MCF 10A (cell line): Measurements from ENCODE around the gene LDAF1. TPM values are rescaled to one million over a fixed set of nuclear protein-coding genes. Genes with fewer than 3 reads are reported as not detected.

Experiments used
- BruUV-seq: library from RNA; stranded (reverse); fragments of 400-500 nt; replicated peaks from 2 replicates; lab custom pipeline; 2021; lab: Mats Ljungman, UMichigan
- CTCF ChIA-PET: fragments of 300-600 bp; sonication (Branson Sonifier 250); formaldehyde crosslinking; extraction: SDS; loops from one replicate; lab custom pipeline; 2021; ENCODE audit warnings: antibody characterized with exemption, inconsistent platforms; lab: Yijun Ruan, JAX
- POLR2A ChIA-PET: fragments of 300-600, 350-650 bp; sonication (Branson Sonifier 250); formaldehyde crosslinking; extraction: SDS; loops from one replicate; lab custom pipeline; 2020; ENCODE audit warnings: antibody characterized with exemption, inconsistent platforms; lab: Yijun Ruan, JAX
- DNase-seq: peaks from one replicate; pipeline ENCODE4 v3.0.0-alpha.2; 2018; ENCODE audit not compliant: unreplicated experiment
- H3K27ac Mint-ChIP-seq: one replicate; pipeline ENCODE4 v1.8.0; 2022; ENCODE audit warnings: mild to moderate bottlenecking, low read depth, mixed read lengths; ENCODE audit not compliant: unreplicated experiment
- H3K27me3 Mint-ChIP-seq: one replicate; pipeline ENCODE4 v1.8.0; 2022; ENCODE audit warnings: mixed read lengths; ENCODE audit not compliant: insufficient read depth, unreplicated experiment
- H3K36me3 Mint-ChIP-seq: one replicate; pipeline ENCODE4 v1.8.0; 2022; ENCODE audit warnings: mild to moderate bottlenecking, moderate library complexity, mixed read lengths; ENCODE audit not compliant: insufficient read depth, unreplicated experiment
- H3K4me1 Mint-ChIP-seq: one replicate; pipeline ENCODE4 v1.8.0; 2022; ENCODE audit warnings: mixed read lengths; ENCODE audit not compliant: insufficient read depth, unreplicated experiment
- H3K4me3 Mint-ChIP-seq: one replicate; pipeline ENCODE4 v1.8.0; 2022; ENCODE audit warnings: mild to moderate bottlenecking, moderate library complexity, mixed read lengths; ENCODE audit not compliant: unreplicated experiment
- H3K9me3 Mint-ChIP-seq: one replicate; pipeline ENCODE4 v1.8.0; 2022; ENCODE audit warnings: mixed read lengths; ENCODE audit not compliant: unreplicated experiment
- intact Hi-C: fragments of 100-400 bp; cut with micrococcal nuclease; formaldehyde crosslinking; loops from 2 replicates; pipeline ENCODE4 v1.14.1; 2022
- total RNA-seq: library from RNA; stranded (reverse); gene quantifications from 2 replicates; pipeline ENCODE4 v1.2.3, GENCODE V29; 2022
- TF ChIP-seq, protein P1 (sequence below): fragments of 200-600 bp; IDR thresholded peaks from one replicate; pipeline ENCODE4 v1.8.0; 2022; ENCODE audit warnings: antibody characterized with exemption, mild to moderate bottlenecking; ENCODE audit not compliant: unreplicated experiment

The LDAF1 gene
- total RNA-seq, 1 experiment from 2014 or later, result 30.1 TPM

- Mint-ChIP-seq H3K27ac (no peak overlapping the region), H3K4me3 (no peak overlapping the region), H3K9me3 (no peaks in the 10 kb centered on the region), H3K27me3 (no peaks in the 10 kb centered on the region), H3K36me3 (no peaks in the 10 kb centered on the region), H3K4me1 (no peaks in the 10 kb centered on the region)
- intact Hi-C loops, result no loop called here
- BruUV-seq, result no TSS peak
- DNase-seq, result no peak
- ChIA-PET POLR2A (no interaction called here), CTCF (interaction anchor here (1.0 kb wide), 1 partner anchor 8 kb away, joined by 6 read pairs; no protein-coding TSS in a partner anchor)
- TF ChIP-seq, protein P1, sequence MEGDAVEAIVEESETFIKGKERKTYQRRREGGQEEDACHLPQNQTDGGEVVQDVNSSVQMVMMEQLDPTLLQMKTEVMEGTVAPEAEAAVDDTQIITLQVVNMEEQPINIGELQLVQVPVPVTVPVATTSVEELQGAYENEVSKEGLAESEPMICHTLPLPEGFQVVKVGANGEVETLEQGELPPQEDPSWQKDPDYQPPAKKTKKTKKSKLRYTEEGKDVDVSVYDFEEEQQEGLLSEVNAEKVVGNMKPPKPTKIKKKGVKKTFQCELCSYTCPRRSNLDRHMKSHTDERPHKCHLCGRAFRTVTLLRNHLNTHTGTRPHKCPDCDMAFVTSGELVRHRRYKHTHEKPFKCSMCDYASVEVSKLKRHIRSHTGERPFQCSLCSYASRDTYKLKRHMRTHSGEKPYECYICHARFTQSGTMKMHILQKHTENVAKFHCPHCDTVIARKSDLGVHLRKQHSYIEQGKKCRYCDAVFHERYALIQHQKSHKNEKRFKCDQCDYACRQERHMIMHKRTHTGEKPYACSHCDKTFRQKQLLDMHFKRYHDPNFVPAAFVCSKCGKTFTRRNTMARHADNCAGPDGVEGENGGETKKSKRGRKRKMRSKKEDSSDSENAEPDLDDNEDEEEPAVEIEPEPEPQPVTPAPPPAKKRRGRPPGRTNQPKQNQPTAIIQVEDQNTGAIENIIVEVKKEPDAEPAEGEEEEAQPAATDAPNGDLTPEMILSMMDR, result no peak
Observed at GRCh38 chr16:21208446-21209230, 50.2 kb downstream of the LDAF1 start.

DNA sequence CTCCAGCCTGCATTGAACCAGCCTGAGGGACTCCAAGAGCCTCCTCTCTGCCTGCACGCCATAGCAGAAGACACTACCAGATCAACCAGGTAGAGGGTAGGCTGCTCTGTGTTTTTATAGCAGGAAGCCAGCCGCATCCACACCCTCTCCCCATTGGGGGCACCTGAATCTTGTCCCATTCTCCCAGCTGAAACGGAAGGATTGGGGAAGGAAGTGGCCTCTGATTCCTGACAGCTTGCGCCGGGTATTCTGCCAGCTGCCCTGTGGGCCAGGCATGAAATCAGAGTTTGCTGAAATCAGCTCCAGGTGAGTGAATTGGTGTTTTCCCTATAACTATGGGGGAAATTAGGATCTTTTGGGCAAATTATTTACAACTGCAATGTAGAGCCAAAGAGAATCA is 53.0 kb downstream of the LDAF1 start, which contains the start of gene ZP2:
Gene ZP2 (minus strand): TSS at position 89 of the 400 bp plus-strand sequence. CDS start 27 bp downstream, at position 62.
- ChIA-PET POLR2A (interaction anchor here (0.6 kb wide), 1 partner anchor 69 kb away, joined by 4 read pairs; no protein-coding TSS in a partner anchor), CTCF (interaction anchor here (2.7 kb wide), 1 partner anchor 23 kb away, joined by 10 read pairs; no protein-coding TSS in a partner anchor)
- Mint-ChIP-seq H3K36me3 (no peaks in the 10 kb centered on the region), H3K27ac (no peak within 1 kb of the TSS), H3K27me3 (no peaks in the 10 kb centered on the region), H3K4me1 (no peaks in the 10 kb centered on the region), H3K9me3 (no peaks in the 10 kb centered on the region), H3K4me3 (no peak within 1 kb of the TSS)
- TF ChIP-seq, protein P1, result no peak
- no TSS peak for BruUV-seq
- intact Hi-C loops, result no loop called here
- DNase-seq, result no peak

- Mint-ChIP-seq H3K36me3 (no peaks in the 10 kb centered on the region), H3K27me3 (no peaks in the 10 kb centered on the region), H3K27ac (no peak overlapping the region), H3K4me3 (no peak overlapping the region), H3K4me1 (no peaks in the 10 kb centered on the region), H3K9me3 (no peaks in the 10 kb centered on the region)
- intact Hi-C loops, result no loop called here
- ChIA-PET CTCF (interaction anchor here (0.7 to 1.0 kb wide), 4 partner anchors 10 to 1631 kb away, joined by 3 to 4 read pairs (median 4); no protein-coding TSS in a partner anchor), POLR2A (no interaction called here)
- DNase-seq, result no peak
- TF ChIP-seq, protein P1, result no peak
- no TSS peak for BruUV-seq
Observed at GRCh38 chr16:21214086-21214485, 55.6 kb downstream of the LDAF1 start.

- Mint-ChIP-seq H3K27me3 (no peaks in the 10 kb centered on the region), H3K9me3 (no peaks in the 10 kb centered on the region), H3K4me1 (no peaks in the 10 kb centered on the region), H3K36me3 (no peaks in the 10 kb centered on the region), H3K4me3 (no peak overlapping the region), H3K27ac (no peak overlapping the region)
- intact Hi-C loops, result no loop called here
- CTCF ChIA-PET, result no interaction called here
- BruUV-seq, result no TSS peak
- no peak for DNase-seq
- POLR2A ChIA-PET, result interaction anchor here (1.1 kb wide), 1 partner anchor 86 kb away, joined by 3 read pairs; no protein-coding TSS in a partner anchor
- TF ChIP-seq, protein P1, result no peak
Observed at GRCh38 chr16:21217121-21217520, 58.6 kb downstream of the LDAF1 start.
